HFF-Myc (cell line): Measurements from ENCODE around the gene VEGFC.

Source experiments
- DNase-seq: peaks from one replicate; pipeline ENCODE4 v3.0.0-alpha.2; 2011; ENCODE audit warnings: low read depth; ENCODE audit errors: extremely low read depth
- H3K4me3 ChIP-seq: replicated peaks from 2 replicates; pipeline ENCODE4 v1.5.1; 2011; ENCODE audit warnings: low read depth, mild to moderate bottlenecking, control low read depth, low read length
- TF ChIP-seq, protein P1 (sequence below): IDR thresholded peaks from 2 replicates; pipeline ENCODE4 v1.5.1; 2012; ENCODE audit warnings: mild to moderate bottlenecking, low read depth, low read length, control low read depth; ENCODE audit errors: missing control alignments

VEGFC gene

DNA sequence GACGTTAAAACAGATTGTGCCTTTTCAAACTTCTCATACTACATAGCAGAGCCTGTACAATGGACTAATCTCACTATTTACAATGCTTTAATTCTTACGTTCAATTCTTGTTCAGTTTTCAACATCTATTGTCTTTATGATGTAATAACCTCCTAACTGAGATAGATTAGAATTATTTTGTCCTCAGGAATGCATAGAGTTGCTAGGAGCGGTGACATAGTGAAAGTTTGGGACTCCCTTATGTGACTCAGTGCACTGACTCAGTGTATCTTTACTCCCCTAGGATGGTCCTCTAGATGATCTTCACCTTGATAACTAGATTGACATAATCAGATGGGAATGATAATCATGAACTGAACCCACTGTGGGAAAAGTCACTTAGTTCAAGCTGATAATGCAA is 151.5 kb downstream of the VEGFC start:
- TF ChIP-seq, protein P1, sequence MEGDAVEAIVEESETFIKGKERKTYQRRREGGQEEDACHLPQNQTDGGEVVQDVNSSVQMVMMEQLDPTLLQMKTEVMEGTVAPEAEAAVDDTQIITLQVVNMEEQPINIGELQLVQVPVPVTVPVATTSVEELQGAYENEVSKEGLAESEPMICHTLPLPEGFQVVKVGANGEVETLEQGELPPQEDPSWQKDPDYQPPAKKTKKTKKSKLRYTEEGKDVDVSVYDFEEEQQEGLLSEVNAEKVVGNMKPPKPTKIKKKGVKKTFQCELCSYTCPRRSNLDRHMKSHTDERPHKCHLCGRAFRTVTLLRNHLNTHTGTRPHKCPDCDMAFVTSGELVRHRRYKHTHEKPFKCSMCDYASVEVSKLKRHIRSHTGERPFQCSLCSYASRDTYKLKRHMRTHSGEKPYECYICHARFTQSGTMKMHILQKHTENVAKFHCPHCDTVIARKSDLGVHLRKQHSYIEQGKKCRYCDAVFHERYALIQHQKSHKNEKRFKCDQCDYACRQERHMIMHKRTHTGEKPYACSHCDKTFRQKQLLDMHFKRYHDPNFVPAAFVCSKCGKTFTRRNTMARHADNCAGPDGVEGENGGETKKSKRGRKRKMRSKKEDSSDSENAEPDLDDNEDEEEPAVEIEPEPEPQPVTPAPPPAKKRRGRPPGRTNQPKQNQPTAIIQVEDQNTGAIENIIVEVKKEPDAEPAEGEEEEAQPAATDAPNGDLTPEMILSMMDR: no peak
- no peak for DNase-seq
- no peak overlapping the region for H3K4me3 ChIP-seq

DNA sequence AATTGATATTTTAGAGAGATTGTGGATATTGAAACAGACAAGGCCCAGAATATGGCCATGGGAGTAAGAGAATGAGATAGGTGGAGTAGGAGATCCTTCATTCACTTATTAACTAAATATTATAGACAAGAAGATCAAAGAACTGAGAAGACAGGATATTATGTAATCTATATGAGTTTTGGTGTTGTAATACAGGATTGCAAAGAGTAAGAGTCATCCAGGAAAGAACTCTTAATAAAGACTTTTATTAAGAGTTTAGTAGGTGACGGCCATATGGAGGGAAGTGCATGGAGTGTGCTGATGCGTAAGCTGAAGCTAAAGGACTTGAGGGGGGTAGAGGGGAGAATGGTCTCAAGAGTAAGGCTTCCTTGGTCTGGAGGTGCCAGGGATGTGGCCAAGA is 153.7 kb downstream of the VEGFC start:
- TF ChIP-seq, protein P1: no peak
- H3K4me3 ChIP-seq: no peak overlapping the region
- no peak for DNase-seq

DNA sequence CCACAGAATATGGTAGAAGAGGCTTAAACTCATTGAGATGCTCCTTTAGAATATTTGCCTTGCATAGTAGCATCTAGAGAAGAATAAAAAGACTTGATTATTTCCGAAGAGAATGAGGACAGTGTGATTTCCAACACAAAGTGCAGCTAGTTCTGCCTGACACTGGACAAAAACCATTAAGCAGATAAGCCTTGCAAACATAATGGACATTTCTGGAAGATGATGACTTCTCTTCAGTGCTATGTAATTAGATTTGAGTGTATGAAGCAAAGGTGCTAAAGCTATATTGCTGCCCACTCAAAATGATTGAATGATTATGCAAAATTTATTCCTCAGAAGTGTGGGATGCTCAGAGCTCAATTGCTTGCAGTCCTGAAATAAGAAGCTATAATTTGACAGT is 156.4 kb downstream of the VEGFC start:
- no peak for DNase-seq
- TF ChIP-seq, protein P1: no peak
- no peak overlapping the region for H3K4me3 ChIP-seq

DNA sequence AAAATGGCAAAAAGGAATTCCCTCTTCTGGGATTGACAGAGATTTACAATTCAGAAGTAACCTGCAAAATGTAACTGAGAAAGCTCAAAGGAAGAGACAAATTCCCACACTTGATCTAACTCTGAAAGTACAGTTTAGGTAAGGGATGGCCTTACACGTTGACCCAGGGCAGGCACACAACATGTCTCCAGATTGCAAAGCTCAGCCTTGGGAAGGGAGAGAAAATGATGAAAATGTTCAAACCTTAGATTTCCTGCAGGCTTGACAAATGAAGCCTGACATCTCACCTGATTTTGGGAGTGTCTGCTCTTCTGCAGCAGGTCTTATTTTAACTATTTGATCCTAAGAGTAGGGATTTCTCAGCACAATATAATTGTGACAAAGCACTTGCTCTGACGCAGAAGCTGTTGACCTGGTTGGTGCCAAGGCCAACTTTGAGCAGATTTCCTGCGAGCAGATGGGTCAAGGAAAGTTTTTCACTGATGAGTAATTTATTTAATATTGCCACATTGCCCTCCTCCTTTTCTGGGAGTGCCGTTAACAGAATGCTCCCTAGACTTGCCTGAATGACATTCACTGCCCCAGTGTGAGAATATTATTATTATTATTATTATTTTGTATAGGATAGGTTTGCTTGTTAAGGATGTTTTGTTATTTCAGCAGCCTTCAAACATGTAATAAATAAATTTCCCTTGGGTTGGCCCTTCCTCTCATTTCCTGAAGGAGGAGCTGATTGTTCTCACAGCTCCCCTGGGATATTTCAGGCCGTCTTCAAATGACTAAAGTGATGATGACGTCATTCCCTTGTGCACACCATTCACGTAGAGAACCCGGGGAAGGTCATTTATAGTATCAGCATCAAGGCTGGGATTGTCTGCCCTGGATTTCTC is 157.1 kb downstream of the VEGFC start:
- no peak overlapping the region for H3K4me3 ChIP-seq
- no peak for DNase-seq
- TF ChIP-seq, protein P1: no peak
